C1 segment of cervical spinal cord (tissue), 14 donors: ENCODE measurements around the gene JCHAIN.
"Not testable (repeated sequence)": the region's sequence is repeated elsewhere in the genome, so short reads cannot be mapped to it uniquely, and the experiment has no call there.

Source experiments
- DNase-seq, 14 donors: peaks; one replicate each; lab custom pipeline; 2025; lab: John Stamatoyannopoulos, UW

Gene JCHAIN

DNA sequence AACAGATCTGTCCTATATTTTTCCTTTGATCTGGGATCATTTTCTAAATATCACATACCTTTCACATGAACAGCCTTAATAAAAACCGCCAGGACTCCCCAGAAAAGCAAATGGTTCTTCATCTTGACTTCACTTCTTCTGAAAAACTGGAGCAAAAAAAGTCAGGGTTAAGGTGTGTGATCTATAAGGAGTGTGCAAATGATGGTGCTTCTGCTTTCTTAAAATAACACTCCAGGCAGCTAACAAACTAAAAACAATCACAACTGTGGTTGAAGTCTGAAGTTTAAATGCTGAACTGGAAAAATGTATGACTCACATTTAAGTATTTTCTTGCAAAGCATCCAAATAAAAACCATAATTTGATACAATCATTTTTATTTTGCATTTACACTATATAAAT lies at the start of gene JCHAIN:
Gene JCHAIN, minus strand, starts transcription at position 140 of the 400 bp plus-strand sequence. Its CDS starts 18 bp downstream, at position 122.
- no peak for DNase-seq

GRCh38 chr4:70715097-70715496 lies 48.8 kb upstream of the JCHAIN start:
- DNase-seq = no peak

GRCh38 chr4:70714079-70714887 lies 48.0 kb upstream of the JCHAIN start:
- DNase-seq = no peak

DNA sequence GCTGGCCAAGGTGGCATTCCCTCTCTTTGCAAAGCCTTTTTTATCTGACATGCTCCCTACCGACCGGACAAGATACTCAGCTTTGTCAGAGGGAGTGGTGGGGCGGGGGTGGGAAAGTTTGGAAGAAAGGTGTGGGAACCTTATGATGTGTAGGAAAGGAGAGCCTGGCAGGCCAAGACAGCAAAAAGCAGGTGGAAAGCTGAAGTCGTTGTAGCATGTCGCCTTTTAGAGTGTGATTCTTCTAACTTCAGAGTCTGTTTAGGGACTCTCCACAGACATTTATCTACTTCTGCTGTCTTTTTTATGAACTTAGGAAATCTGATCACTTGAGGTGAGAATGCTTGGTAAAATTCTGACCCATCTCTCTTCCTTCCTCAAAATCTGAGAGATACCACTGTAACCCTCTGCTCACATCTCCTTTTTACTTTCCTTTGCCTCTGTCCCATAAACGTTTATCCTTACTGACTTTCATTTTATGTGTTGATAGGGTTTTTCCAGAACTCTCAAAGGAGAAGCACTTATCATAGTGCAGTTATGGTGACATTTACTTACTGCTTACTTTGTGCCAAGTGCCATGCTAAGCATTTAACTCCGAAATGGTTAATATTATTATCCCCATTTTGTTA lies 47.3 kb upstream of the JCHAIN start:
- no peak for DNase-seq

GRCh38 chr4:70712604-70713452 lies 46.5 kb upstream of the JCHAIN start:
- DNase-seq = no peak

GRCh38 chr4:70712150-70712549 lies 45.8 kb upstream of the JCHAIN start:
- DNase-seq = no peak

DNA sequence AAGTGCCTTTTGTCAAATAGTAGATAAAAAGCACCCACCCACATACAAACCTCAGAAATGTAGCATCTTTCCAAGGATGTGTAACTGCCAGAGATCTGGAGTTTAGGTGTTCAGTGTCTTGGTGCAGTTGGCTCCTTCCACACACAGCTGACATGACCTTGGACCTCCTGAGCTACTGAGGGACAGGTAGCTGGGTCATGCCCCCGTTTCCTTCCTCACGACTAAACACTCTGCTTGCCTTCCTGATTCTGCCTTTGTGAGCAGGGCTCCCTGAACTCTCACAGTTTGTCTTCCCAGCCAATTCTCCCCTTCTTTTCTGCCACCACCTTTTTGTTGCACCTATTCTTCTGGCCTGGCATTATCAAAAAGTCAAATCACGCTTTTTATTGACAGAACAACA lies 45.3 kb upstream of the JCHAIN start:
- no peak for DNase-seq

DNA sequence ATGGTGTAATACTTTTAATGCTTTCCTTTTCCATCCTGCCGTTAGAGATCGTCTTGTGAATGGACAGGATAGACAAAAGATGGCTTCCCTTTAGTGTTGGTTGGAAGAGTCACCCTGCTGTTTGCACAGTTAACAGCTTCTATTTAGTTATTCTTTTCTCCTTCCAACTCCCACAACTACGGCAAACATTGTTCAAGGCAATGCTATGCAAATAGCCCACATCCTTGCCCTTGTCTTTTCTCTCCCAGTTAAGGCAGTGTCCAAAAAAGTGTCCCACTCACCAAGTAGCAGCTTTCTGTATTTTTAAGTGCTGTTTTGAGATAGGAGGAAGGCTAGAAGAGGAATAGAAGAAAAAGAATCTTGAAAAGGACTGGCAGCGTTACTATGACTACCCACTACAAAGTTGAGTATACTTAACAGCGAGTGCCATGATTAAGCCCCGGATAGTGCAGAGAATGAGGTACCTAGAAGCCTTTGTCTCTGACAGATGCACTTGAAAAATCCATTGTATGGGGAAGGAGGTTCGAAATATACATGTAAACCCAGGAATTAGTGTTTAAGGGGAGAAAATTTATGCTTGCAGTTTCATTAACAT lies 43.4 kb upstream of the JCHAIN start:
- no peak for DNase-seq

- no peak for DNase-seq
Measured at GRCh38 chr4:70706516-70706915, 40.2 kb upstream of the JCHAIN start.

DNA sequence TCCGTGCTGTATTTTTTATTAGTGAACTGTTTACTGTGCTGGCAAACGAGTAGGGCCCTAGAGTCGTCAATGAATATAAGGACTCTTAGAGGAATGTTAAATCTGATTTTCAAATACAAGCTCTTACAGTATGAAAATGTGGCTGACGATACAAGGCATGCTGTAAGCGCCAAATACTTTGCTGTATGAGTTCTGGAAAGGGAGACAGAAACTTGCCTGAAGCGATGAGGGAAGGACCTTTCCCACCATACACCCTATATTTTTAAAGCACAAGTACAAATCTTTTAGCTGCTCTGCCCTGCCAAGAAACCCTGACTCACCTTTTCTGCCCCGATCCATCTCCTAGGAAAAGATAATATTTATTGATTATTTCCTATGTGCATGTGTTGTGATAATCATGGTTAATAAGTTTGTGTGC lies 39.7 kb upstream of the JCHAIN start:
- no peak for DNase-seq

DNA sequence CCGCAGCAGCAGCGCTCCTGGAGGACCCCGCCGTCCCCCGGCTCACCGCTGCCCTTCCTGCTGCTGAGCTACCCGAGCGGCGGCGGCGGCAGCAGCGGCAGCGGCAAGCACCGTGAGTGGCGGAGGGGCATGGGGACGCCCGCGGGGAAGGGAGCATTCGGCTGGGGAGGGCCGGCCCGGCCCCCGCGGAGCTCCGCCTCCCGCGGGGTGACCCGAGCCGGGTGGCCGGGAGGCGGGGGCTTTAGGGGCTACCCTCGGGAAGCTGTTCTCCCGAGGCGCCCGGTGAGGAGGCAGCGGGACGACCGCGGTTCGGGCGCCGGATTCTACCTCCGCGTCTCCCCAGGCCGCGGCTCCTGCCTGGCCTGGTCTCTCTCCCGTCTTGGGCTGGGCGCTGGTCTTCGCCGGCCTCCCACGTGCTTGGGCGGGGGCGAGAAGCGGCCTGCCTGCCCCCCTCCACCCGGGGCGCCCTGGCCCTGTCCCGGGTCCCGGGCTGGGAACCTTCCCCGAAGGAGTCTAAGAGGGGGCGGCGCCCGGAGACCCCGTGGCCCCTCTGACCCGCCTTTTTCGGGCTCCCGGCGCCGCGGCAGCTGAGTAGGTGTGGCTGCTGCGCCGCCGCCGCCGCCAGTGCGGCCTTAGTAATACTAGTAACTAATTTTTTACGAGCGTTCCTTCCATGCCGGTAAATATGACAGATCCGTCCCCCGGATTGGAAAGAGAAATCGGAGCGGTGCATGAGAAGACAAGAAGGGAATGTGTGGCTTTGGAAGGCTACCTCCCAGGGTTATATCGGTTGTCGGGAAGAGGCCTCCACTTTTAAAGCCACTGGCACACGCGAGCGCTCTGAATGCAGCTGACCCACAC lies 39.1 kb upstream of the JCHAIN start:
- peak in 13 of 14 donors; percentile 28 to 86 (median 68) for DNase-seq

DNA sequence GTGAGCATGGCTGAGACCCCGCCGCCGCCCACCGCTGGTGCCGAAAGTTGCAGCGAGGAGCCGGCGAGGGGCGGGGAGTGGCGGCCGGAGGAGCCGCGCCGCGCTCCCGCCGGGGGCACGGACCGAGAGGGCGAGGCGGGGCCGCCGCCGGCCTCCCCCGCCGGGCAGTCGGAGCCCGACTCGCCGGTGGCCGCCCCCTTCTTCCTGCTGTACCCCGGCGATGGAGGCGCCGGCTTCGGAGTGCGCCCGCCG lies 38.5 kb upstream of the JCHAIN start:
- DNase-seq = peak in 1 of 14 donors; percentile 29

DNA sequence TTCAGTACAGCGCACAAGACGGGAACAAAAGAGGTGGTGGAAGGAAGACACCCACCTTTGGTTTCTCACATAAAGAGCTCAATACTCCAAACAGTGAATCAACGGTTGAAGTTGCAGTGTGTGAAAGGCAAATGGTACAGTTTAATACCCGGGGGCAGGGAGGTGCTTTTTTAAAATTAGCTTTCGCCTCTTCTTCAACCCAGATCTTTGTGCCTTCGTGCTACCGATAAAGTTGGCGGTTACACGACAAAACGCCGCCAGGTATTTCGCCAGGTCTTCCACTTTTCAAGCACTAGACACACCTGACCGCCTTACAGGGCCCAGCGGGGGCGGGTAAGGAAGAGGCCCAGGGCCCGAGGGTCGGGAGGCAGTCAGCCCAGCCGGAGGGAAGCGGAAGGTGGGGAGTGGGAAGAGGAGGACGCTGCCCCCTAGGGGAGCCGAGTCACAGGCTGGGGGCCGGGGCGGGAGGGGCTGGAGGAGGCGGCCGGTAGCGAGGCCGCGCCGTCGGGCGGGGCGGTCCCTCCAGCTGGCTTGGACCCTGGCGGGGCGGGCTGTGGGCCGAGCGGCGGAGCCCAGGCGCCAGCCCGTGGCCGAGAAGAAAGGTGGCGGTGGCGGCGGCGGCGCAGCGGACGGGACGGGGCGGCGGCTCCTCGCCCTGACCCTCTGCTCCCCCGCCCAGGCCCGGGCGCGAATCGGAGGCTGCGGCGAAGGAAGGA lies 38.1 kb upstream of the JCHAIN start:
- peak; percentile 6 to 85 (median 54) for DNase-seq

GRCh38 chr4:70703619-70704214 lies 37.4 kb upstream of the JCHAIN start:
- peak in 3 of 14 donors; percentile 24 to 59 (median 50) for DNase-seq

GRCh38 chr4:70702592-70702991 lies 36.3 kb upstream of the JCHAIN start:
- DNase-seq = not testable (repeated sequence)

GRCh38 chr4:70701271-70701670 lies 35.0 kb upstream of the JCHAIN start:
- no peak for DNase-seq

- DNase-seq = no peak
Measured at GRCh38 chr4:70700712-70701111, 34.4 kb upstream of the JCHAIN start.

- DNase-seq = not testable (repeated sequence)
Measured at GRCh38 chr4:70698435-70698834, 32.1 kb upstream of the JCHAIN start.

GRCh38 chr4:70694633-70695032 lies 28.3 kb upstream of the JCHAIN start:
- not testable (repeated sequence) for DNase-seq

GRCh38 chr4:70691661-70692060 lies 25.4 kb upstream of the JCHAIN start:
- no peak for DNase-seq
